Endothelial cell of umbilical vein (primary cell): ENCODE results near the gene RNF11. TPM values are rescaled to one million over a fixed set of nuclear protein-coding genes. Genes with fewer than 3 reads are reported as not detected.

Source experiments
- BruUV-seq: library from RNA; stranded (reverse); fragments of 400-500 nt; replicated peaks from 2 replicates; lab custom pipeline; 2021; lab: Mats Ljungman, UMichigan
- CTCF ChIA-PET: fragments of 300-600, 350-600 bp; sonication (Branson Sonifier 250); formaldehyde crosslinking; loops from one replicate; lab custom pipeline; 2021; ENCODE audit warnings: antibody characterized with exemption, inconsistent platforms; lab: Charles Lee
- POLR2A ChIA-PET: fragments of 300-600, 350-600 bp; sonication (Branson Sonifier 250); formaldehyde crosslinking; loops from one replicate; lab custom pipeline; 2021; ENCODE audit warnings: antibody characterized with exemption, inconsistent platforms; lab: Charles Lee
- DNase-seq: peaks from one replicate; pipeline ENCODE4 v3.0.0-alpha.2; 2011; ENCODE audit warnings: low read depth, low spot score
- FAIRE-seq: peaks from 2 replicates; lab custom pipeline; 2011; peaks lifted over from hg19 to GRCh38; lab: Jason Lieb, UNC
- H2AFZ ChIP-seq: 2 replicates; pipeline ENCODE4 v1.6.0; 2012; ENCODE audit warnings: low read depth, low read length, control low read depth, inconsistent platforms
- H3K27ac ChIP-seq: 2 replicates; pipeline ENCODE4 v1.5.1; 2011; ENCODE audit warnings: low read depth, mild to moderate bottlenecking, control low read depth, low read length, moderate library complexity; ENCODE audit not compliant: insufficient read depth
- H3K27me3 ChIP-seq, 2 experiments: 2 replicates each; pipeline versions ENCODE4 v1.6.0 to v1.6.1; 2011; ENCODE audit warnings: low read length in 2 of 2, mixed read lengths in 1 of 2; ENCODE audit not compliant: control insufficient read depth in 2 of 2, insufficient read depth in 2 of 2
- H3K36me3 ChIP-seq, 2 experiments: 2 replicates in 1 of 2; 3 replicates in 1 of 2; pipeline ENCODE4 v1.5.1; 2011; ENCODE audit warnings: low read length in 2 of 2, mild to moderate bottlenecking in 1 of 2, moderate library complexity in 1 of 2; ENCODE audit not compliant: control insufficient read depth in 2 of 2, insufficient read depth in 2 of 2; ENCODE audit errors: extremely low read depth in 1 of 2
- H3K4me1 ChIP-seq: 3 replicates; pipeline ENCODE4 v1.5.1; 2011; ENCODE audit warnings: mild to moderate bottlenecking, low read length; ENCODE audit not compliant: control insufficient read depth, insufficient read depth; ENCODE audit errors: extremely low read depth
- H3K4me2 ChIP-seq: 2 replicates; pipeline ENCODE4 v1.6.1; 2011; ENCODE audit warnings: low read length, control low read depth, mixed read lengths; ENCODE audit not compliant: insufficient read depth
- H3K4me3 ChIP-seq, 3 experiments: fragments of 200-600 bp in 1 of 3; sonication (generic), shearing (Covaris generic) in 1 of 3; replicated peaks in 1 of 3; 2 replicates each; pipeline ENCODE4 v1.5.1; 2011 to 2016; ENCODE audit warnings: control low read depth in 3 of 3, low read length in 3 of 3, mild to moderate bottlenecking in 2 of 3, inconsistent platforms in 1 of 3, low read depth in 1 of 3, moderate library complexity in 1 of 3; ENCODE audit not compliant: insufficient read depth in 1 of 3
- H3K79me2 ChIP-seq: 2 replicates; pipeline ENCODE4 v1.6.0; 2012; ENCODE audit warnings: low read length, inconsistent platforms; ENCODE audit not compliant: control insufficient read depth, insufficient read depth
- H3K9ac ChIP-seq: replicated peaks from 2 replicates; pipeline ENCODE3; 2011; ENCODE audit warnings: low read length, control low read depth; ENCODE audit not compliant: insufficient read depth; ENCODE audit errors: extremely low read depth
- H3K9me1 ChIP-seq: replicated peaks from 3 replicates; pipeline ENCODE4 v1.6.0; 2011; ENCODE audit warnings: mild to moderate bottlenecking, low read length; ENCODE audit not compliant: control insufficient read depth, insufficient read depth; ENCODE audit errors: extremely low read depth
- H3K9me3 ChIP-seq: replicated peaks from 2 replicates; pipeline ENCODE4 v1.5.1; 2012; ENCODE audit warnings: low read length, inconsistent platforms; ENCODE audit not compliant: control insufficient read depth, insufficient read depth
- H4K20me1 ChIP-seq: replicated peaks from 2 replicates; pipeline ENCODE3; 2011; ENCODE audit warnings: mild to moderate bottlenecking, low read length; ENCODE audit not compliant: control insufficient read depth, insufficient read depth; ENCODE audit errors: extremely low read depth
- CTCF ChIP-seq, 2 donors: IDR thresholded peaks; 1 replicate in 1 of 2; 2 replicates in 1 of 2; pipeline ENCODE4 v1.5.1; 2011; ENCODE audit warnings: low read length in 2 of 2, mild to moderate bottlenecking in 2 of 2, moderate library complexity in 2 of 2, control low read depth in 1 of 2, inconsistent platforms in 1 of 2, low read depth in 1 of 2; ENCODE audit not compliant: insufficient read depth in 1 of 2; ENCODE audit errors: extremely low read depth in 1 of 2
- GATA2 ChIP-seq: IDR thresholded peaks from 2 replicates; pipeline ENCODE4 v1.7.0; 2011; ENCODE audit warnings: low read depth, mild to moderate bottlenecking, moderate library complexity, mixed read lengths, low read length; ENCODE audit not compliant: insufficient read length, insufficient read depth
- JUN ChIP-seq: IDR thresholded peaks from 2 replicates; pipeline ENCODE4 v1.6.1; 2011; ENCODE audit warnings: borderline replicate concordance, low read depth; ENCODE audit not compliant: insufficient read length, insufficient read depth
- MYC ChIP-seq: IDR thresholded peaks from one replicate; pipeline ENCODE4 v1.6.1; 2011; ENCODE audit warnings: mild to moderate bottlenecking, low read depth, low read length
- POLR2A ChIP-seq: IDR thresholded peaks from 2 replicates; pipeline ENCODE4 v1.6.1; 2012; ENCODE audit warnings: low read depth, mild to moderate bottlenecking, control low read depth, low read length
- dilution Hi-C: fragments of 300-500 bp; cut with MboI; formaldehyde crosslinking; loops from one replicate; pipeline ENCODE4 v1.15.0; 2019; ENCODE audit warnings: low sequenced_read_pairs; ENCODE audit not compliant: extremely low pct_ligation_motif_present
- intact Hi-C: fragments of 100-400 bp; cut with micrococcal nuclease; formaldehyde crosslinking; loops from one replicate; pipeline ENCODE4 v1.10.0; 2022
- polyA plus RNA-seq, 4 experiments: library from polyadenylated mRNA; depleted of rRNA in 3 of 4; stranded (reverse) in 3 of 4; unstranded in 1 of 4; fragments of >200 nt; gene quantifications; 2 replicates each; pipeline versions ENCODE4 v1.2.1 to v1.2.3, GENCODE V29; 2011 to 2012; ENCODE audit warnings: missing spikeins in 1 of 4
- total RNA-seq: library from RNA; stranded (reverse); gene quantifications from 2 replicates; pipeline ENCODE4 v1.2.3, GENCODE V29; 2021

Gene RNF11
- total and polyA plus RNA-seq, 2 donors (not counting 3 experiments of a cell fraction or from before 2014, with no cell fraction given) = 75.2 to 82.9 TPM

GRCh38 chr1:51193564-51193963 lies 42.5 kb upstream of the RNF11 start:
- no peaks in the 10 kb centered on the region for H3K79me2 ChIP-seq
- BruUV-seq = no TSS peak
- FAIRE-seq (no peak), DNase-seq (no peak)
- H3K9ac ChIP-seq = no peak overlapping the region
- no peaks in the 10 kb centered on the region for H4K20me1 ChIP-seq
- H3K27ac ChIP-seq = no peak overlapping the region
- H3K9me1 ChIP-seq = no peaks in the 10 kb centered on the region
- H3K4me2 ChIP-seq = no peak overlapping the region
- H2AFZ ChIP-seq = no peak overlapping the region
- dilution Hi-C loops = no loop called here
- no peaks in the 10 kb centered on the region for H3K9me3 ChIP-seq
- POLR2A ChIA-PET = no interaction called here
- TF ChIP-seq MYC = no peak
- no peak for TF ChIP-seq POLR2A
- TF ChIP-seq GATA2 = no peak
- TF ChIP-seq JUN = no peak
- TF ChIP-seq CTCF (IDR thresholded peaks at IDR 0.05; ENCODE audit: extremely low read depth in 1 of 2, insufficient read depth in 1 of 2, low read depth in 1 of 2, low read length in 2 of 2) = no peak
- H3K4me3 ChIP-seq = no peak overlapping the region
- no peaks in the 10 kb centered on the region for H3K36me3 ChIP-seq
- intact Hi-C loops = loop anchor here (2.0 kb wide), 1 partner anchor 341 kb away; no protein-coding TSS in a partner anchor
- peaks cover 0 to 2% of the 10 kb centered on the region in 2 experiments for H3K27me3 ChIP-seq
- CTCF ChIA-PET = interaction anchor here (0.9 to 1.3 kb wide), 3 partner anchors 25 to 264 kb away, joined by 4 to 9 read pairs (median 7); no protein-coding TSS in a partner anchor
- peaks cover 3% of the 10 kb centered on the region for H3K4me1 ChIP-seq
